GM18909 (cell line): ENCODE measurements around the gene GNS.

ENCODE experiments used
- ATAC-seq: cut with Tn5 transposase; IDR thresholded peaks from one replicate; pipeline ENCODE4 v1.9.1; 2021; ENCODE audit warnings: mild to moderate bottlenecking; ENCODE audit not compliant: unreplicated experiment, poor library complexity

The GNS gene

GRCh38 chr12:64681200-64682052 is 77.8 kb downstream of the GNS start:
- peak; percentile 32 for ATAC-seq

- no peak for ATAC-seq
Observed at GRCh38 chr12:64680235-64680634, 79.0 kb downstream of the GNS start.

- peak; percentile 55 for ATAC-seq
Observed at GRCh38 chr12:64679487-64680001, 79.7 kb downstream of the GNS start.

GRCh38 chr12:64678835-64679234 is 80.4 kb downstream of the GNS start:
- no peak for ATAC-seq

- ATAC-seq, result no peak
Observed at GRCh38 chr12:64678248-64678647, 81.0 kb downstream of the GNS start.

- no peak for ATAC-seq
Observed at GRCh38 chr12:64675795-64676194, 83.4 kb downstream of the GNS start.

- ATAC-seq, result no peak
Observed at GRCh38 chr12:64674367-64674922, 84.8 kb downstream of the GNS start.

- ATAC-seq, result no peak
Observed at GRCh38 chr12:64673490-64674169, 85.6 kb downstream of the GNS start.

- no peak for ATAC-seq
Observed at GRCh38 chr12:64672925-64673409, 86.2 kb downstream of the GNS start.

- ATAC-seq, result no peak
Observed at GRCh38 chr12:64671681-64672080, 87.5 kb downstream of the GNS start.

GRCh38 chr12:64670919-64671639 is 88.1 kb downstream of the GNS start:
- ATAC-seq, result no peak

GRCh38 chr12:64670019-64670418 is 89.2 kb downstream of the GNS start:
- no peak for ATAC-seq

- ATAC-seq, result peak; percentile 76
Observed at GRCh38 chr12:64669270-64669842, 89.8 kb downstream of the GNS start.

GRCh38 chr12:64667793-64668192 is 91.4 kb downstream of the GNS start:
- ATAC-seq, result no peak

- ATAC-seq, result peak; percentile 38
Observed at GRCh38 chr12:64666054-64666914, 92.9 kb downstream of the GNS start.

GRCh38 chr12:64665514-64665913 is 93.7 kb downstream of the GNS start:
- peak; percentile 44 for ATAC-seq
